Parathyroid adenoma (tissue), 2 donors: ENCODE results near the gene TBX21.

Experiments
- H2AFZ ChIP-seq: fragments of 300-600 bp; sonication (generic); one replicate; pipeline ENCODE4 v1.7.0; 2017; ENCODE audit warnings: antibody characterized with exemption, mild to moderate bottlenecking
- H3K27ac ChIP-seq: fragments of 300-600 bp; sonication (generic); one replicate; pipeline ENCODE4 v1.7.0; 2017
- H3K27me3 ChIP-seq: fragments of 300-600 bp; sonication (generic); one replicate; pipeline ENCODE4 v1.7.0; 2017; ENCODE audit warnings: low read length; ENCODE audit not compliant: control insufficient read depth, insufficient read depth
- H3K36me3 ChIP-seq: fragments of 300-600 bp; sonication (generic); one replicate; pipeline ENCODE4 v1.7.0; 2017; ENCODE audit warnings: low read length; ENCODE audit not compliant: control insufficient read depth, insufficient read depth
- H3K4me1 ChIP-seq: fragments of 300-600 bp; sonication (generic); one replicate; pipeline ENCODE4 v1.7.0; 2017; ENCODE audit warnings: control low read depth
- H3K4me2 ChIP-seq: fragments of 300-600 bp; sonication (generic); one replicate; pipeline ENCODE4 v1.7.0; 2017; ENCODE audit warnings: low read length
- H3K4me3 ChIP-seq: fragments of 300-600 bp; sonication (generic); one replicate; pipeline ENCODE4 v1.7.0; 2017; ENCODE audit warnings: low read depth, low read length
- H3K79me2 ChIP-seq: fragments of 300-600 bp; sonication (generic); one replicate; pipeline ENCODE4 v1.7.0; 2017; ENCODE audit warnings: control low read depth
- H3K9ac ChIP-seq: fragments of 300-600 bp; sonication (generic); one replicate; pipeline ENCODE4 v1.7.0; 2017; ENCODE audit warnings: mild to moderate bottlenecking
- H3K9me3 ChIP-seq: fragments of 300-600 bp; sonication (generic); one replicate; pipeline ENCODE4 v1.7.0; 2017; ENCODE audit warnings: low read length; ENCODE audit not compliant: control insufficient read depth
- TF ChIP-seq, protein P1 (sequence below): fragments of 300-600 bp; sonication (generic); IDR thresholded peaks from one replicate; pipeline ENCODE4 v1.7.0; 2017; ENCODE audit warnings: antibody characterized with exemption, mild to moderate bottlenecking
- donor health status: primary hyperparathyroidism.

Gene TBX21

DNA sequence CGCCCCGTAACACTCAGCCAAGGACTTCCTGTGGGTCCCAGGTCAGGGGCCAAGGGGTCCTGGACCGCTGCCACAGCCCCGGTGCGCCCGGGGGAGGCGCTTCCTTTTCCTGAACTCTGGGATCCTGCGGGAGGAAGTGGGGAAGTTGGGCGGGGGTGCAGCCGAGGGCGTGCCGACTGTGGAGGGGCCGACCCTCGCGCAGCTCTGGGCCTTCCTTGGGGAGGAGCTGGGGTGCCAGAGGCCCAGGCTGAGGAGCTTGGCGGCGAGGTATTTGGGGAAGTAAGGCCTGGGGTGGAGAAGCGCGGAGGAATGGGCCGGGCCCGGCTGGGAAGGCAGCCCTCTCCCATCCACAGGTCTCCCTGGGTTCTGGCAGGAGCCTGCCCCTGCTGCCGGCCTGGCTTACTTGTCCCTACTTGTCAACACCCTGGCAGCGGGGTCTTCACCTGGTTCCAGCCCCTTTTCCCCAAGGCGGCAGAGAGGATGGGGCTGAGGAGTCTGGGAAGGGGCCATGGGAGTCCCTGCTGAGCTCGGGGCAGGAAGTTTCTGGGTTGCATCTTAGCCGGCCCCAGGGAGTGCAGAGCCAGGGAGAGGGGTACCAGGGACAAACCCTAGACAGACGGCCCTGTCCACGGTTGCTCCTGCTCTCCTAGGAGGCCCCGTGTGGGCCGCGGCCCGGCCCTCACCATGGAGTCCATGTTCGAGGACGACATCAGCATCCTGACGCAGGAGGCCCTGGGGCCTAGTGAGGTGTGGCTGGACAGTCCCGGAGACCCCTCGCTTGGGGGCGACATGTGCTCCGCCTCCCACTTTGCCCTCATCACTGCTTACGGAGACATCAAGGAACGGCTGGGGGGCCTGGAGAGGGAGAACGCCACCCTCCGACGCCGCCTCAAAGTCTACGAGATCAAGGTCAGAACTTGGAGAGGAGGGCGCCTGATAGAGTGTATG lies 37.3 kb upstream of the TBX21 start:
- Histone ChIP-seq H3K27ac (peak overlapping the region; percentile 34), H3K9ac (no peak overlapping the region)

DNA sequence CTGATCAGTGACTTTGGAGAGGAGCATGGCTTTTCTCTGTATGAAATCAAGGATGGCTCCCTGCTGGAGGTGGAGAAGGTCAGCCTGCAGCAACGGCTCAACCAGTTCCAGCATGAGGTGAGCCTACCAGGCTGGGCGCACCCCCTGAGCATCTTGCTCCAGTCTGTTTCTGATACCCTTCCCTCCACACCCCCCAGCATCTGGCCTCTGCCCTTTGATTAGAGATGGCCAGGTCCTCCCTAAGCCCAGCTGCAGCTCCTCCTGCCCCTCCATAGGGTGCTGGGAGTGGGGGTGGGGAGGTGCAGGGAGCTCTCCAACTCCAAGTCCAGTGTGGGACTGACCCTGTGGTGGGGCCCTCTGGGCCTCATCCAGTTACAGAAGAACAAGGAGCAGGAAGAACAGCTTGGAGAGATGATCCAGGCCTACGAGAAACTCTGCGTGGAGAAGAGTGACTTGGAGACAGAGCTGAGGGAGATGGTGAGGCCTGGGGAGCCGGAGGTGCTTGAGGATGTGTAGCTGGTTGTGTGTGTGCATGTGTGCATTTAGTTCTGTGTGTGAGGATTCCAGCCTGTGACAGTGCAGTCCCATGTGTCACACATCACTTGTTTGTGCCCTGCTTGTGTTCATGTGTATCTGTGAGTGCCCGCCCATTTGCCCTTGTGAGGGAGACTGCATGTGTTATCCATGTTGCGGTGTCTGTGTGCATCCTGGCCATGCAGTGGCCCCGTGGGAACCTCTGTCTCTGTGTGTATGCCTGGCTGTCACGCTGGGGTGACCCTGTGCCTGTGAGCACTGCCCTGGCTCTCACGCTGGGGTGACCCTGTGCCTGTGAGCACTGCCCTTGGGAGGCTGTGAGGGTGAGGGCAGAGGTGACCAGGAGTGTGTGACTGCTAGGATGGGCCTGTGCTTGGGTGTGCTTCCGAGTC lies 36.1 kb upstream of the TBX21 start:
- Histone ChIP-seq H3K9ac (no peak overlapping the region), H3K27me3 (no peaks in the 10 kb centered on the region), H3K4me3 (no peak overlapping the region), H3K79me2 (peaks cover 3% of the 10 kb centered on the region), H3K27ac (no peak overlapping the region), H3K36me3 (no peaks in the 10 kb centered on the region), H3K4me2 (no peak overlapping the region), H2AFZ (no peak overlapping the region), H3K4me1 (peaks cover 7% of the 10 kb centered on the region), H3K9me3 (no peaks in the 10 kb centered on the region)
- TF ChIP-seq, protein P1, sequence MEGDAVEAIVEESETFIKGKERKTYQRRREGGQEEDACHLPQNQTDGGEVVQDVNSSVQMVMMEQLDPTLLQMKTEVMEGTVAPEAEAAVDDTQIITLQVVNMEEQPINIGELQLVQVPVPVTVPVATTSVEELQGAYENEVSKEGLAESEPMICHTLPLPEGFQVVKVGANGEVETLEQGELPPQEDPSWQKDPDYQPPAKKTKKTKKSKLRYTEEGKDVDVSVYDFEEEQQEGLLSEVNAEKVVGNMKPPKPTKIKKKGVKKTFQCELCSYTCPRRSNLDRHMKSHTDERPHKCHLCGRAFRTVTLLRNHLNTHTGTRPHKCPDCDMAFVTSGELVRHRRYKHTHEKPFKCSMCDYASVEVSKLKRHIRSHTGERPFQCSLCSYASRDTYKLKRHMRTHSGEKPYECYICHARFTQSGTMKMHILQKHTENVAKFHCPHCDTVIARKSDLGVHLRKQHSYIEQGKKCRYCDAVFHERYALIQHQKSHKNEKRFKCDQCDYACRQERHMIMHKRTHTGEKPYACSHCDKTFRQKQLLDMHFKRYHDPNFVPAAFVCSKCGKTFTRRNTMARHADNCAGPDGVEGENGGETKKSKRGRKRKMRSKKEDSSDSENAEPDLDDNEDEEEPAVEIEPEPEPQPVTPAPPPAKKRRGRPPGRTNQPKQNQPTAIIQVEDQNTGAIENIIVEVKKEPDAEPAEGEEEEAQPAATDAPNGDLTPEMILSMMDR, result no peak

More for the DNA sequence above, 37.3 kb upstream of the TBX21 start:
- peaks cover 7% of the 10 kb centered on the region for H3K4me1 ChIP-seq
- peak overlapping the region; percentile 63 for H3K4me3 ChIP-seq
- peaks cover 3% of the 10 kb centered on the region for H3K79me2 ChIP-seq
- TF ChIP-seq, protein P1, result no peak
- H3K27me3 ChIP-seq, result no peaks in the 10 kb centered on the region
- H3K36me3 ChIP-seq, result no peaks in the 10 kb centered on the region
- no peaks in the 10 kb centered on the region for H3K9me3 ChIP-seq
- H3K4me2 ChIP-seq, result peak overlapping the region; percentile 85
- peak overlapping the region; percentile 93 for H2AFZ ChIP-seq

DNA sequence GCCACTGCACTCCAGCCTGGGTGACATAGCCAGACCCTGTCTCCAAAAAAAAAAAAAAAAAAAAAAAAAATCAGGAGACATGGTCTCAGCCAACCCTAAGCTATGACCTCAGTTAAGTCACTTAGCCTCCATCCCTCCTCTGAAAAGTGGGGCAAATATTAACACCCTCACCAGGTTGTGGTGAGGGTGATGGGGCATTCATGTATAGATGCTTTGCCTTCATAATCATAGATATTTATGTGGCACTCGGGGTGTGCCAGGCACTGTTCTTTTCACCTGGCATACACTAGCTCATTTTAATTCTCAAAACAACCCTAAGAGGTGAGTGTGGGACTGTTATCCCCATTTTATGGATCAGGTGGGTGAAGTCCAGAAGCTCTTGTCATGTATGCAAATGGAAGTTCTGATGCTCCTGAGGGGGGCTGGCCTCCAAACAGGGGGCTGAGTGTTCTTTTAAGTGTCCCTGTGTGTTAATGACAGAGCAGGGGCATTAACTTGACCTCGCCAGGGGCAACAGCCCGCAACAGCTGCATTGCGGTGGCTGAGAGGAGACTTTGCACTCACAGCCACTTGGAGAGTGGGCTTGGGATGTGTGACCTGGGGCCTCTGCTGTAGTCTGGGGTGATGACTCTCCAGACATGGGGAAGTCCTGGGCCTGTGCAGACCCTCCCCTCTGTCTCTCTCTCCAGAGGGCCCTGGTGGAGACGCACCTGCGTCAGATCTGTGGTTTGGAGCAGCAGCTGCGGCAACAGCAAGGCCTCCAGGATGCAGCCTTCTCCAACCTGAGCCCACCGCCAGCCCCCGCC lies 34.9 kb upstream of the TBX21 start:
- H3K4me2 ChIP-seq, result no peak overlapping the region

More for the DNA sequence above, 34.9 kb upstream of the TBX21 start:
- Histone ChIP-seq H3K27me3 (no peaks in the 10 kb centered on the region), H3K4me3 (no peak overlapping the region), H3K9me3 (no peaks in the 10 kb centered on the region), H3K36me3 (no peaks in the 10 kb centered on the region), H2AFZ (no peak overlapping the region), H3K27ac (no peak overlapping the region), H3K79me2 (no peaks in the 10 kb centered on the region), H3K4me1 (peaks cover 4% of the 10 kb centered on the region), H3K9ac (no peak overlapping the region)
- TF ChIP-seq, protein P1, result no peak
